Colonic mucosa (tissue), 4 donors: ENCODE results near the gene PLPPR3. TPM values are rescaled to one million over a fixed set of nuclear protein-coding genes. Genes with fewer than 3 reads are reported as not detected.

Experiments used
- DNase-seq: peaks from one replicate; pipeline ENCODE4 v3.0.0-alpha.2; 2020
- H3K27ac ChIP-seq: fragments of 200-600 bp; one replicate; pipeline ENCODE4 v1.8.0; 2021
- H3K27me3 ChIP-seq: fragments of 200-600 bp; one replicate; pipeline ENCODE4 v1.8.0; 2021
- H3K36me3 ChIP-seq: fragments of 200-600 bp; one replicate; pipeline ENCODE4 v1.8.0; 2021
- H3K4me1 ChIP-seq: fragments of 200-600 bp; one replicate; pipeline ENCODE4 v1.8.0; 2021; ENCODE audit warnings: mild to moderate bottlenecking
- H3K4me3 ChIP-seq: fragments of 200-600 bp; one replicate; pipeline ENCODE4 v1.8.0; 2021
- H3K9ac ChIP-seq, 2 donors: one replicate each; pipeline ENCODE4 v1.7.0; 2013; ENCODE audit warnings: control low read depth in 2 of 2, low read depth in 2 of 2, low read length in 2 of 2
- H3K9me3 ChIP-seq: fragments of 200-600 bp; one replicate; pipeline ENCODE4 v1.8.0; 2021
- CTCF ChIP-seq: fragments of 200-600 bp; IDR thresholded peaks from one replicate; pipeline ENCODE4 v1.8.0; 2022; ENCODE audit warnings: antibody characterized with exemption, mild to moderate bottlenecking
- intact Hi-C: fragments of 100-400 bp; cut with DNase I; formaldehyde crosslinking; loops from one replicate; pipeline ENCODE4 v1.14.1; 2022
- total RNA-seq, 2 donors: library from RNA; stranded (reverse); fragmentation: NEBNext Ultra II Directional in 1 of 2; extraction: Animal tissue kit (Norgen Biotek cat#: 25700) in 1 of 2; gene quantifications; one replicate each; pipeline ENCODE4 v1.2.1, GENCODE V29; 2021
- donor health status: healthy.
- donor health status: DM: no; HTN: no; CAD: no.
- donor health status: DM: no; HTN: no; CAD: no.

The PLPPR3 gene
- total RNA-seq, 2 donors from 2014 or later = 0.22 TPM; not detected in 1

DNA sequence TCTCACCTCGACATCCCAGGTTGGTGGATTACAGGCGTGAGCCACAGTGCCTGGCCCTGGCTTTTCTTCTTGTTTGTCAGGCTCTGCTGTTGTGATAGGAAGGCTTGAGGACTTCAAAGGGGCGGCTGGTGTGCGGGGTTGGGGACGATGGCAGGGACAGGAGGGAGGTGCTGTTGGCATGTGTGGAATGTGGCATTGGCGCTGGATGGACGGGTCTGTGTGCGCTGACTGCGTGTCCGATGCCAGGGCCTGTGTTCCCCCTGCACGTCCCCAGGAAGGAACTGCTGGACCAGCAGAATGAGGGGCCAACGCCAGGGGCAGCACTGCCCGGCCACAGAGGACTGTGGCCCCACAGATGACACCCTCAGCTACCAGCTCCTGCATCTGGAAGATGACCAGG is 37.2 kb downstream of the PLPPR3 start:
- no peak for DNase-seq
- Histone ChIP-seq H3K27ac (no peak overlapping the region), H3K9me3 (no peaks in the 10 kb centered on the region), H3K4me1 (no peaks in the 10 kb centered on the region), H3K36me3 (no peaks in the 10 kb centered on the region), H3K27me3 (no peaks in the 10 kb centered on the region), H3K4me3 (no peak overlapping the region), H3K9ac (no peak overlapping the region)
- TF ChIP-seq CTCF = no peak
- intact Hi-C loops = no loop called here

DNA sequence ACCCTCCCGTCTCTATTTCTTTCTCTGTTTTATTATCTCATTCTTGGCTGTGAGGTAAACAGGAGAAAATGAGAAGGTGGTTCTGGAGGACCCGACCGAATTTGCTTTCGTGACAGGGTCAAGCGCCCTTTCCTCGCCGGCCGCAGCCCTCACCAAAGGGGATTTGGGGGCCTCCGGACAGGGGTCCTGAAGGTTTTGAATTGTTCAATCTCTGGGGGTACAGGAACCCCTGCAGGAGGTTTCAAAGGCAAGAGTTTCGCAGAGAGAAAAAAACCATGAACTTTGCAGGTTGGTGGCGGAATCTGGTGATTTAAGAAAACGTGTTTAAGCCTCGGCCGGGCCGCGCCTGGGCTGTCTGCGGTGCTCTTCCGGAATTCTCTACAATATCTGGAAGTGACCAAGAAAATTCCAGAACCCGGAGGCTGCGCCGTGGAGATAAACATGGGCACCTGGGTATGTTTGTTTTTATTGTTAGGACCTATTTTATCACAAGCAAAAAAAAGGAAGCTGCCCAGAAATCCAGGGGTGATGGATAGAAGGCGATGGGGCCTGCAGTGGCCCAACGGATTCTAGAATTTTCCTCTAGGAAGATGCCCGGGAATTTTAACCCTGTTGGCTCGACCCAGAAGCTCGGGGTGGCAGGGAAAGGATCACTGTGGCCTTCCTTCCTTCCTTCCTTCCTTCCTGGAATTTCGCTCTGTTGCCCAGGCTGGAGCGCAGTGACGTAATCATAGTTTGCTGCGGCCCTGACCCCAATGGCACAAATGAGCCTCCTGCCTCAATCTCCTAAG is 38.7 kb downstream of the PLPPR3 start:
- Histone ChIP-seq H3K9ac (peak overlapping the region in 1 of 2 donors; percentile 19), H3K9me3 (no peaks in the 10 kb centered on the region), H3K27ac (peak overlapping the region; percentile 39), H3K27me3 (no peaks in the 10 kb centered on the region), H3K4me1 (no peaks in the 10 kb centered on the region), H3K36me3 (no peaks in the 10 kb centered on the region), H3K4me3 (no peak overlapping the region)
- TF ChIP-seq CTCF = no peak
- intact Hi-C loops = no loop called here
- no peak for DNase-seq

- no peaks in the 10 kb centered on the region for H3K36me3 ChIP-seq
- H3K4me3 ChIP-seq = no peak overlapping the region
- peak overlapping the region; percentile 39 for H3K27ac ChIP-seq
- DNase-seq = no peak
- intact Hi-C loops = no loop called here
- H3K9ac ChIP-seq = peak overlapping the region in 1 of 2 donors; percentile 19
- no peaks in the 10 kb centered on the region for H3K4me1 ChIP-seq
- TF ChIP-seq CTCF = no peak
- no peaks in the 10 kb centered on the region for H3K27me3 ChIP-seq
- no peaks in the 10 kb centered on the region for H3K9me3 ChIP-seq
Observed at GRCh38 chr19:782185-782877, 39.4 kb downstream of the PLPPR3 start.

GRCh38 chr19:781800-782184 is 40.0 kb downstream of the PLPPR3 start:
- no peaks in the 10 kb centered on the region for H3K36me3 ChIP-seq
- no peaks in the 10 kb centered on the region for H3K9me3 ChIP-seq
- no peaks in the 10 kb centered on the region for H3K27me3 ChIP-seq
- H3K4me3 ChIP-seq = no peak overlapping the region
- intact Hi-C loops = no loop called here
- no peaks in the 10 kb centered on the region for H3K4me1 ChIP-seq
- DNase-seq = no peak
- no peak overlapping the region for H3K9ac ChIP-seq
- H3K27ac ChIP-seq = no peak overlapping the region
- no peak for TF ChIP-seq CTCF

DNA sequence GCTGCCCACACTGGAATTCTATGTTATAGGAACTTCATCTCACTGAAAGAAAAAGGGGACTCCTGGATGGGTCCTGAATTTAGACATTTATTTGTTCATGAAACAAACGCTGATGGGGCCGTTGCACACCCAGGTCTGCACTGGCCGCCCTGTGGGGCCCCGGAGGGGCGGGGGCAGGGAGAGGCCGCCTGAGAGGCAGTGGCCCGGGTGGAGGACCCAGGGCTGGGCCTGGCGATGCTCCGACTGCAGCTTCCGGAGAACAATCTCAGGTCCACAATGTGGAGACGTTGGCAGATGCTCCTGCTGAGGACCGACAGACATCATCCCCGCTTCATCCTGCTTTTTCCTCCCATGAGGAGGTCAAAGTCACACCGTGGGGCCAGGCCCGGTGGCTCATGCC is 40.8 kb downstream of the PLPPR3 start:
- H3K4me3 ChIP-seq = no peak overlapping the region
- H3K27me3 ChIP-seq = no peaks in the 10 kb centered on the region
- no peaks in the 10 kb centered on the region for H3K9me3 ChIP-seq
- no peak for TF ChIP-seq CTCF
- no peak overlapping the region for H3K9ac ChIP-seq
- no peak for DNase-seq
- intact Hi-C loops = no loop called here
- no peaks in the 10 kb centered on the region for H3K36me3 ChIP-seq
- H3K27ac ChIP-seq = no peak overlapping the region
- H3K4me1 ChIP-seq = no peaks in the 10 kb centered on the region
